Right atrium auricular region (tissue), 2 donors: ENCODE measurements around the gene ZNF318. TPM values are rescaled to one million over a fixed set of nuclear protein-coding genes. Genes with fewer than 3 reads are reported as not detected.

Source experiments
- DNase-seq: peaks from one replicate; pipeline ENCODE4 v3.0.0-alpha.2; 2019; ENCODE audit warnings: low spot score
- H3K27ac ChIP-seq, 2 donors: fragments of 200-600 bp; sonication (generic); 1 replicate in 1 of 2; 2 replicates in 1 of 2; pipeline ENCODE4 v1.5.1; 2016 to 2019
- H3K27me3 ChIP-seq, 2 donors: fragments of 200-600 bp; sonication (generic); one replicate each; pipeline versions ENCODE4 v1.5.1 to v1.6.0; 2017 to 2019
- H3K36me3 ChIP-seq: fragments of 200-600 bp; sonication (generic); one replicate; pipeline ENCODE4 v1.5.1; 2016
- H3K4me1 ChIP-seq, 2 donors: fragments of 200-600 bp; sonication (generic); one replicate each; pipeline versions ENCODE4 v1.5.1 to v1.6.0; 2017 to 2019
- H3K4me3 ChIP-seq, 2 donors: fragments of 200-600 bp; sonication (generic); 1 replicate in 1 of 2; 2 replicates in 1 of 2; pipeline ENCODE4 v1.5.1; 2017 to 2019; ENCODE audit warnings: mild to moderate bottlenecking in 1 of 2, moderate library complexity in 1 of 2
- H3K9me3 ChIP-seq, 2 donors: fragments of 200-600 bp; sonication (generic); one replicate each; pipeline ENCODE4 v1.5.1; 2019
- total RNA-seq, 2 donors: library from RNA; depleted of rRNA; stranded (reverse); fragments of >200 nt; gene quantifications; one replicate each; pipeline ENCODE4 v1.1.0, GENCODE V29; 2016
- TF ChIP-seq, protein P1 (sequence below), 2 donors: fragments of 200-600 bp; sonication (generic); IDR thresholded peaks; one replicate each; pipeline ENCODE4 v1.5.1; 2019; ENCODE audit warnings: antibody characterized with exemption in 2 of 2

ZNF318 gene
- total RNA-seq, 2 donors from 2014 or later: 10.1 to 11.3 TPM

GRCh38 chr6:43318011-43318410, 51.4 kb downstream of the ZNF318 start:
- DNase-seq: no peak
- H3K27me3 ChIP-seq: no peaks in the 10 kb centered on the region

GRCh38 chr6:43313813-43314212, 55.6 kb downstream of the ZNF318 start:
- H3K27ac ChIP-seq: no peak overlapping the region
- TF ChIP-seq, protein P1, sequence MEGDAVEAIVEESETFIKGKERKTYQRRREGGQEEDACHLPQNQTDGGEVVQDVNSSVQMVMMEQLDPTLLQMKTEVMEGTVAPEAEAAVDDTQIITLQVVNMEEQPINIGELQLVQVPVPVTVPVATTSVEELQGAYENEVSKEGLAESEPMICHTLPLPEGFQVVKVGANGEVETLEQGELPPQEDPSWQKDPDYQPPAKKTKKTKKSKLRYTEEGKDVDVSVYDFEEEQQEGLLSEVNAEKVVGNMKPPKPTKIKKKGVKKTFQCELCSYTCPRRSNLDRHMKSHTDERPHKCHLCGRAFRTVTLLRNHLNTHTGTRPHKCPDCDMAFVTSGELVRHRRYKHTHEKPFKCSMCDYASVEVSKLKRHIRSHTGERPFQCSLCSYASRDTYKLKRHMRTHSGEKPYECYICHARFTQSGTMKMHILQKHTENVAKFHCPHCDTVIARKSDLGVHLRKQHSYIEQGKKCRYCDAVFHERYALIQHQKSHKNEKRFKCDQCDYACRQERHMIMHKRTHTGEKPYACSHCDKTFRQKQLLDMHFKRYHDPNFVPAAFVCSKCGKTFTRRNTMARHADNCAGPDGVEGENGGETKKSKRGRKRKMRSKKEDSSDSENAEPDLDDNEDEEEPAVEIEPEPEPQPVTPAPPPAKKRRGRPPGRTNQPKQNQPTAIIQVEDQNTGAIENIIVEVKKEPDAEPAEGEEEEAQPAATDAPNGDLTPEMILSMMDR (IDR thresholded peaks at IDR 0.05): no peak
- no peak overlapping the region for H3K4me3 ChIP-seq
- peaks cover 0 to 2% of the 10 kb centered on the region in 2 donors for H3K4me1 ChIP-seq
- DNase-seq: no peak
- no peaks in the 10 kb centered on the region for H3K27me3 ChIP-seq
- no peaks in the 10 kb centered on the region for H3K36me3 ChIP-seq
- H3K9me3 ChIP-seq: no peaks in the 10 kb centered on the region

More at GRCh38 chr6:43318011-43318410, 51.4 kb downstream of the ZNF318 start:
- TF ChIP-seq, protein P1 (IDR thresholded peaks at IDR 0.05): no peak
- Histone ChIP-seq H3K36me3 (no peaks in the 10 kb centered on the region), H3K27ac (no peak overlapping the region), H3K4me1 (no peaks in the 10 kb centered on the region), H3K4me3 (no peak overlapping the region), H3K9me3 (no peaks in the 10 kb centered on the region)

GRCh38 chr6:43311666-43312065, 57.8 kb downstream of the ZNF318 start:
- Histone ChIP-seq H3K27me3 (no peaks in the 10 kb centered on the region), H3K36me3 (no peaks in the 10 kb centered on the region), H3K4me3 (no peak overlapping the region), H3K4me1 (peaks cover 0 to 12% of the 10 kb centered on the region in 2 donors), H3K9me3 (no peaks in the 10 kb centered on the region), H3K27ac (no peak overlapping the region)
- TF ChIP-seq, protein P1 (IDR thresholded peaks at IDR 0.05): no peak
- DNase-seq: no peak

GRCh38 chr6:43310624-43311023, 58.8 kb downstream of the ZNF318 start:
- no peak overlapping the region for H3K4me3 ChIP-seq
- no peaks in the 10 kb centered on the region for H3K36me3 ChIP-seq
- peaks cover 0 to 12% of the 10 kb centered on the region in 2 donors for H3K4me1 ChIP-seq
- no peaks in the 10 kb centered on the region for H3K27me3 ChIP-seq
- no peaks in the 10 kb centered on the region for H3K9me3 ChIP-seq
- TF ChIP-seq, protein P1 (IDR thresholded peaks at IDR 0.05): no peak
- no peak for DNase-seq
- no peak overlapping the region for H3K27ac ChIP-seq

GRCh38 chr6:43310134-43310533, 59.3 kb downstream of the ZNF318 start:
- Histone ChIP-seq H3K4me1 (peaks cover 0 to 12% of the 10 kb centered on the region in 2 donors), H3K27me3 (no peaks in the 10 kb centered on the region), H3K36me3 (no peaks in the 10 kb centered on the region), H3K27ac (no peak overlapping the region), H3K9me3 (no peaks in the 10 kb centered on the region), H3K4me3 (no peak overlapping the region)
- DNase-seq: no peak
- TF ChIP-seq, protein P1 (IDR thresholded peaks at IDR 0.05): no peak

DNA sequence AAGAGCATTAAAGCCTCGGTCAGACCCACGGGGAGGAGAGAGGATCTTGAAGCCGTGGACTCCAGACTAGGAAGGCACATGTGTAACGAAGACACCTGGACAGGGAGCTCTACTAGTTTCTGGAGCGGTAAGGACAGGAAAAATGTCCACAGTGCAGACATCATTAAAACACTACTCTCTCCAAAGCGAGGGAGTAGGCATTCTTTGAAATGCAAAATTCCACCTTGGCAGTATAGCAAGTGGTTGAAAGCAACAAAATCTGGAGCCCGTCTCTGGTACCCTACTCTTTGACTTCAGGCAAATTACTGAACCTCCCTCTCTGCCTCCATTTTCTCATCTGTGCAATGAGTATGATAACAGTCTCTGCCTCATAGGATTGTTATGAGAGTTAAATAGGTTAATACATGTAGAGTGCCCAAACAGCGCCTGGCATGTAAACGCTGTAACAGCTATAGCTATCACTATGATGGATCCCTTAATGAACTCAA, 60.4 kb downstream of the ZNF318 start:
- Histone ChIP-seq H3K9me3 (no peaks in the 10 kb centered on the region), H3K4me1 (peaks cover 0 to 12% of the 10 kb centered on the region in 2 donors), H3K27me3 (no peaks in the 10 kb centered on the region), H3K36me3 (no peaks in the 10 kb centered on the region), H3K4me3 (peak overlapping the region; percentile 22 to 43), H3K27ac (no peak overlapping the region)
- DNase-seq: no peak
- TF ChIP-seq, protein P1 (IDR thresholded peaks at IDR 0.05): no peak
